Esophagus muscularis mucosa (tissue), 4 donors: ENCODE results near the gene MT1G. TPM values are rescaled to one million over a fixed set of nuclear protein-coding genes. Genes with fewer than 3 reads are reported as not detected.
A peak's percentile ranks its signal among the peaks of the same experiment; 100 is the strongest.

Experiments
- DNase-seq: peaks from one replicate; pipeline ENCODE4 v3.0.0-alpha.2; 2017; ENCODE audit errors: extremely low spot score
- H3K27ac ChIP-seq, 4 donors: fragments of 200-600 bp; sonication (generic); replicated peaks in 1 of 4; 1 replicate in 3 of 4; 2 replicates in 1 of 4; pipeline ENCODE4 v1.5.1; 2016 to 2019; ENCODE audit warnings: mild to moderate bottlenecking in 1 of 4
- H3K27me3 ChIP-seq, 4 donors: fragments of 200-600 bp; sonication (generic); one replicate each; pipeline versions ENCODE4 v1.5.1 to v1.6.0; 2016 to 2019
- H3K36me3 ChIP-seq, 4 donors: fragments of 200-600 bp; sonication (generic); one replicate each; pipeline ENCODE4 v1.5.1; 2016 to 2019
- H3K4me1 ChIP-seq, 4 donors: fragments of 200-600 bp; sonication (generic); one replicate each; pipeline ENCODE4 v1.5.1; 2016 to 2019
- H3K4me3 ChIP-seq, 4 donors: fragments of 200-600 bp; sonication (generic); 1 replicate in 2 of 4; 2 replicates in 2 of 4; pipeline ENCODE4 v1.5.1; 2016 to 2019; ENCODE audit warnings: mild to moderate bottlenecking in 4 of 4, moderate library complexity in 1 of 4
- H3K9me3 ChIP-seq, 4 donors: fragments of 200-600 bp; sonication (generic); 1 replicate in 3 of 4; 2 replicates in 1 of 4; pipeline ENCODE4 v1.5.1; 2016 to 2019
- CTCF ChIP-seq, 3 experiments: fragments of 200-600 bp in 2 of 3; fragments of 450-650 bp in 1 of 3; sonication (generic) in 2 of 3; IDR thresholded peaks; one replicate each; pipeline ENCODE4 v1.5.1; 2017 to 2019; ENCODE audit warnings: antibody characterized with exemption in 3 of 3, mild to moderate bottlenecking in 2 of 3, moderate library complexity in 1 of 3
- EP300 ChIP-seq: sonication (generic); formaldehyde crosslinking; IDR thresholded peaks from one replicate; pipeline ENCODE4 v1.6.1; 2017; ENCODE audit warnings: antibody characterized with exemption
- POLR2A ChIP-seq: fragments of 450-650 bp; IDR thresholded peaks from one replicate; pipeline ENCODE4 v1.6.1; 2017; ENCODE audit warnings: antibody characterized with exemption, moderate library complexity, mild to moderate bottlenecking, low read depth
- POLR2AphosphoS5 ChIP-seq, 2 donors: sonication (generic); formaldehyde crosslinking; IDR thresholded peaks; one replicate each; pipeline ENCODE4 v1.6.1; 2017; ENCODE audit warnings: antibody characterized with exemption in 2 of 2
- WGBS: methylation state at CpG from one replicate; pipeline ENCODE4 v1.1.5; 2018; 5-methylcytosine and 5-hydroxymethylcytosine counted together
- intact Hi-C: fragments of 100-400 bp; cut with DNase I; formaldehyde crosslinking; loops from one replicate; pipeline ENCODE4 v1.15.1; 2023
- total RNA-seq, 4 donors: library from RNA; depleted of rRNA; stranded (reverse); fragments of >200 nt; gene quantifications; one replicate each; pipeline versions ENCODE4 v1.1.0 to v1.2.1, GENCODE V29; 2016

Gene MT1G
- total RNA-seq, 4 donors from 2014 or later, result 4.9 to 59.0 (median 19.0) TPM; not detected in 1

- intact Hi-C loops, result no loop called here
Observed at GRCh38 chr16:56632848-56633365, 35.0 kb downstream of the MT1G start.

GRCh38 chr16:56632156-56632847 lies 35.6 kb downstream of the MT1G start, which contains the start of gene MT1M:
Gene MT1M (plus strand): TSS chr16:56632659. CDS start chr16:56632732, 73 bp downstream.
- TF ChIP-seq POLR2AphosphoS5 (IDR thresholded peaks at IDR 0.05) (peak; percentile 72 to 85), EP300 (peak; percentile 95), POLR2A (peak; percentile 39), CTCF (IDR thresholded peaks at IDR 0.05) (no peak)
- Histone ChIP-seq H3K4me3 (peak within 1 kb of the TSS; percentile 57 to 66 (median 60)), H3K27ac (peak within 1 kb of the TSS; percentile 67 to 82 (median 74)), H3K4me1 (peaks cover 6 to 52% (median 37%) of the 10 kb centered on the region in 4 donors), H3K36me3 (no peaks in the 10 kb centered on the region), H3K9me3 (no peaks in the 10 kb centered on the region), H3K27me3 (peaks cover 0 to 51% (median 13%) of the 10 kb centered on the region in 4 donors)
- 12% methylated on average over 26 of the region's 61 CpGs for WGBS
- no peak for DNase-seq
- intact Hi-C loops, result no loop called here

More at GRCh38 chr16:56632848-56633365, 35.0 kb downstream of the MT1G start:
- no peak for DNase-seq
- 62% methylated on average over 5 of the region's 6 CpGs for WGBS
- peak overlapping the region; percentile 67 to 82 (median 74) for H3K27ac ChIP-seq
- H3K36me3 ChIP-seq, result no peaks in the 10 kb centered on the region
- TF ChIP-seq POLR2A (no peak), EP300 (no peak), CTCF (IDR thresholded peaks at IDR 0.05) (no peak)
- peak overlapping the region; percentile 57 to 66 (median 60) for H3K4me3 ChIP-seq
- H3K4me1 ChIP-seq, result peaks cover 6 to 51% (median 37%) of the 10 kb centered on the region in 4 donors
- peaks cover 0 to 57% (median 16%) of the 10 kb centered on the region in 4 donors for H3K27me3 ChIP-seq
- no peaks in the 10 kb centered on the region for H3K9me3 ChIP-seq

GRCh38 chr16:56631832-56632155 lies 36.1 kb downstream of the MT1G start:
- DNase-seq, result no peak
- peaks cover 0 to 45% (median 11%) of the 10 kb centered on the region in 4 donors for H3K27me3 ChIP-seq
- intact Hi-C loops, result no loop called here
- peak overlapping the region; percentile 67 to 82 (median 74) for H3K27ac ChIP-seq
- H3K36me3 ChIP-seq, result no peaks in the 10 kb centered on the region
- WGBS, result 28% methylated on average over 14 of the region's 14 CpGs
- H3K9me3 ChIP-seq, result no peaks in the 10 kb centered on the region
- H3K4me3 ChIP-seq, result peak overlapping the region; percentile 57 to 66 (median 60)
- TF ChIP-seq EP300 (no peak), CTCF (IDR thresholded peaks at IDR 0.05) (no peak), POLR2AphosphoS5 (IDR thresholded peaks at IDR 0.05) (no peak), POLR2A (no peak)
- peaks cover 11 to 57% (median 43%) of the 10 kb centered on the region in 4 donors for H3K4me1 ChIP-seq

GRCh38 chr16:56631197-56631596 lies 36.7 kb downstream of the MT1G start:
- no peak for DNase-seq
- H3K27me3 ChIP-seq, result peaks cover 0 to 40% (median 9%) of the 10 kb centered on the region in 4 donors
- no peaks in the 10 kb centered on the region for H3K36me3 ChIP-seq
- 92% methylated on average over 10 of the region's 10 CpGs for WGBS
- H3K4me3 ChIP-seq, result no peak overlapping the region
- peaks cover 17 to 62% (median 48%) of the 10 kb centered on the region in 4 donors for H3K4me1 ChIP-seq
- intact Hi-C loops, result no loop called here
- H3K27ac ChIP-seq, result peak overlapping the region; percentile 67 to 82 (median 74)
- TF ChIP-seq EP300 (no peak), CTCF (IDR thresholded peaks at IDR 0.05) (no peak), POLR2A (no peak), POLR2AphosphoS5 (IDR thresholded peaks at IDR 0.05) (no peak)
- no peaks in the 10 kb centered on the region for H3K9me3 ChIP-seq
